Raji (cell line): ENCODE data around the gene HRH1.

Experiments
- POLR2A ChIP-seq: IDR thresholded peaks from 2 replicates; pipeline ENCODE4 v1.6.1; 2011; ENCODE audit warnings: low read depth, low read length, control low read depth; ENCODE audit not compliant: insufficient read depth

The HRH1 gene

DNA sequence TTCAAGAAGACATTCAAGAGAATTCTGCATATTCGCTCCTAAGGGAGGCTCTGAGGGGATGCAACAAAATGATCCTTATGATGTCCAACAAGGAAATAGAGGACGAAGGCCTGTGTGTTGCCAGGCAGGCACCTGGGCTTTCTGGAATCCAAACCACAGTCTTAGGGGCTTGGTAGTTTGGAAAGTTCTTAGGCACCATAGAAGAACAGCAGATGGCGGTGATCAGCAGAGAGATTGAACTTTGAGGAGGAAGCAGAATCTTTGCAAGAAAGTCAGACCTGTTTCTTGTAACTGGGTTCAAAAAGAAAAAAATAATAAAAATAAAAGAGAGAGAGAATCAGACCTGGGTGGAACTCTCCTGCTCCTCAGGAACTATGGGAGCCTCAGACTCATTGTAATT is 106.2 kb downstream of the HRH1 start:
- TF ChIP-seq POLR2A = no peak

DNA sequence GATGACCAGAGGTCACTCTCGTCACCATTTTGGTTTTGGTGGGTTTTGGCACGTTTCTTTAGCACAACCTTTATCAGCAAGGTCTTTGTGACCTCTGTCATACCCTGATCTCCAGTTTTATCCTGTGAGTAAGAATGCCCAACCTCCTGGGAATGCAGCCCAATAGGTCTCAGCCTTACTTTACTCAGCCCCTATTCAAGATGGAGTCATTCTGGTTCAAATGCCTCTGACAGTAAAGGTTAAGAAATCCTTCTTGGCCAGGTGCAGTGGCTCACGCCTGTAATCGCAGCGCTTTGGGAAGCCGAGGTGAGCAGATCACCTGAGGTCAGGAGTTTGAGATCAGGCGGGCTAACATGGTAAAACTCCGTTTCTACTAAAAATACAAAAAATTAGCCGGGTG is 114.7 kb downstream of the HRH1 start:
- TF ChIP-seq POLR2A = no peak

DNA sequence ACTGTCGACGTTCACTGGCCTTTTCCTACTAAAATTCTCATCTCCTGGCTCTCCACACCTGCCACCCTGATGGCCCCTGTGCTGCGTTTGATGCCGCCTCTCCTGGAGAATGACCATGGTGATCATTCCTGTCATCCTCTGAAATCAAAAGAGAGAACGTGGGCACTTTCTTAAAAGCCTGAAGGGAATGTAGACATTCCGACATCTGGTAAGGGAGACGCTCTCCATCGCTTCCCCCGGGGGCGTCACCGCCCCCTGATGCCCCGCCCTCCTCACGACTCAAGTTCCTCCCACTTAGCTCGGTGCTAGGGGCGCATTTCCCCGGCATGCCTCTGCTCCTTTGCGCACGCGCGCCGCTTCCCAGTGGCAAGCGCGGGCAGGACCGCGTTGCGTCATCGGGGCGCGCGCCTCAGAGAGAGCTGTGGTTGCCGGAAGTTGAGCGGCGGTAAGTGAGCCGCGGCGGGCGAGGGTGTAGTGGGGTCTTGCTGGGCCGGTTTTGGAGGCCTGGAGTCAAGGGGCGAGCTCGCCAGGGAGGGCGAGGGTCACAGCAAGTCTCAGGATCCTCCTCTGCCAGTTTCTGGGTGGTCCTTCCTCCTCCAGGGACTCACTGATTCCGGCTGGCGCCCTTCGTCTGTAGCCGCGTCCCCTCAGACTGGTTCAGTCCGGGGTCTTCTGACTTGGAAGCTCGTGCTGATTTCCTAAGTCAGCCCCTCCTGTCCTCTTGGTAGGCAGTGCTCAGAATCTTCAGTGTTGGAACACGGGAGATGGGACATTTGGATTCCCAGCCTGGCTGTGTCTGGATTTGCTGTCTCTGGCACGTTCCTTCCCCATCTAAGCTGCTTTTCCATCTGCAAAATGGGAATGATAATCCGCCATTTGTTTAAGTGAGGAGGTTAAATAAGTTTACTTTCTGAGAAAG is 118.0 kb downstream of the HRH1 start, which contains the start of gene ATG7:
Gene ATG7 (plus strand): TSS at position 412 of the 919 bp plus-strand sequence. CDS start 26,299 bp downstream, outside the sequence.
- TF ChIP-seq POLR2A = peak; percentile 88

DNA sequence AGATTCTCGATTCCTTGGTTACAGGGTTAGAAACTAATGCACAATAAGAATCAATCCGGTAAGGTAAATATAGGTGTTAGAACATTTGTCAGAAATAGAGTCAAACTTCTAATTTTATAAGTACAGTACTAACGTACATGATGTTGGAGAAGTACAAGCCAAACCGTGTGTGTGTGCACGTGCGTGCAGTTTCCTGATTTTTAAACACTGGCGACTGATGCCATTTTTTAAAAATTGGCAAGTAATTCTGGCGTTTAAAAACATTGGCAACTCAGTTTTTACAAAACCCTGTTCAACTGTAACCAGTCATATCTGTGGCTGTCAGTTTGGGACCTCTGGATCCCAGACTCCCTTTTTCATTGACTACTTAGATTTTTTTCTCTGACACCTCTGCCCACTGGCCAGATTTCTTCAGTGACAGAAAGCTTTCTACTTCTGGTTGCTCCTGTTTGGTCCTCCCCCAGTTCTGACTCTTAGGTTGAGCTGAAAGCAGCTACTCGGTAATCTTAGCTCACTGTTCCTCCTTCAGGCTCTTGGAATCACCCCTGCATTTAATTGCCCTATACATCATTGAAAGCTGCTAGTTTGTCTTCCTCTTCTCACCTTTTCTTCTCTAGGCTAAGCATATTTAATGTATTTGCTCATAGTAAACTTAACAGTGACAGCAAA is 118.7 kb downstream of the HRH1 start:
- TF ChIP-seq POLR2A = no peak

DNA sequence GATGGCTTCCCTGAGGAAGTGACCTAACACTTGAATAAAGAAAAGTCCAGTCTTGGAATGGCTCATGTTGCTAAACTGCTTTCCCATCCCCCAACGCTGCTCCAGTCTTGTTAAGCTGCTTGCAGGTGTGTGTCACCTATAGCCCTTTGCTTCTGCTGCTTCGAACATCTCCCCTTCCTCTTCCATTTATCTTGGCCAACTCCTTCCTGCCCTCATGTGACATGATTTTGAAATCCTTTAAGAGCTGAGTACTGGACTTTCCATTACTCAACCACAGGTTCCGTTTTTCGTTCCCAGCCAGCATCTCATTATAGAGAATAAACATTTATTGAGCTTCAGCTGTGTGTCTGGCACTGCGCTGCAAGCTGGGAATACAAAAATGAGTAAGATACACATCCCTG is 119.6 kb downstream of the HRH1 start:
- no peak for TF ChIP-seq POLR2A

DNA sequence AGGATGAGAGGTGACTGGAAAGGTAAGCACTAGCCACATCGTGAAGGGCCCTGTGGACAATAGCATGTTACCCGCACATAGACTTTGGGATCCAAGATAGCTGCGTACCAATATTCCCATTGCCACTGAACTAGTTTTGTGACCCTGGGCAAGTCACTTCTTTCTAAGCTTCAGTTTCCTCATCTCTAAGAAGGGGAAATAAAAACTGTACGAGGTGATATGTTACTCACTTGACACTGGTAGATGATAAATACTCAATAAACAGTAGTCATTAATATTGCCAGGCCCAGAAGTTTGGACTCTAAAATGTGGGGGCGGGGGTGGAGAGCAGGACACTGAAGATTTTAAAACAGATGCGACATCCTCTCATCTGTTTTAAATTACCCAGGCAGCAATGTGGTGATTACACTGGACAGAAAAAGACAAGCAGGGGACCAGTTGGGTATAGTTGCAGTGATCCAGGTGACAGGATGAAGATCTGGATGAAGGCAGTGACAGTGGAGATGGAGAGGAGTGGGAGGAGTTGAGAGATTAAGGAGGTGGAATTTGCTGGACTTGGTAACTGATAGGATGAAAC is 120.4 kb downstream of the HRH1 start:
- no peak for TF ChIP-seq POLR2A

DNA sequence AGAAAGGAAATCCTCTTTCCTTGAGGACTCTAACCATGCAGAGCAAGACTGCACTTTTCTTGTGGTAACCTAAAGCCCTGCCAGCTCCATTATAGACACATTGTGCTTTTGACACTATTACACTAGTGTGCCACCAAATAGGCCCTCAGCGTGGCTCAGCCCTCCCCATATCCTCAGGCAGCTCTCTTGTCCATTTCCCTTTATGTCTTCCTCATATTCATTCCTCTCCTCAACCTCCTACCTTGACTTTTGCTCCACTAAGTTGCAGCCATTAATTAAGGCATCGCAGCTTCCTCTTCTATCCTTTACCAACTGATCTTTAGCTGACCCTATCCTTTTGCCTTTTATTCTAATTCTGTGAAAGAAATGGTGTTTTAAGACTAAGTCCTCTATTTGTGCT is 121.6 kb downstream of the HRH1 start:
- no peak for TF ChIP-seq POLR2A

DNA sequence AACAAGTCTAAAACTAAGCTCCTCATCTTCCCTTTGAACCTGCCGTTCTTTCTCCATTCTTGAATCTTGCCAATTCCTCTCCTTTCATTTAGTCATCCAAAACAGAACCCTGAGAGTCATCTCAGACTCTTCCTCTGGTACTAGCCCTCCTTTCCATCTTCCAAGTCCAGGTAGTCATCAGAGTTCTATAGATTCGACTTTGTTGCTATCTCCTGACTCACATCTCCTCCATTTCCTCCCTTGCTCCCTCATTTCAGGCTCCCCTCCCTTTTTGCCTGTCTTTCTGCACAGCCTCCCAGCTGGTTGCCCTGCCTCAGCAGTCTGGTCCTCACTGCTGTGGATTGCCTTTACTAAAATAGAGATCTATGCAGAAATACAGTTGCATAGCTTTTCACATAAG is 122.6 kb downstream of the HRH1 start:
- TF ChIP-seq POLR2A = no peak

DNA sequence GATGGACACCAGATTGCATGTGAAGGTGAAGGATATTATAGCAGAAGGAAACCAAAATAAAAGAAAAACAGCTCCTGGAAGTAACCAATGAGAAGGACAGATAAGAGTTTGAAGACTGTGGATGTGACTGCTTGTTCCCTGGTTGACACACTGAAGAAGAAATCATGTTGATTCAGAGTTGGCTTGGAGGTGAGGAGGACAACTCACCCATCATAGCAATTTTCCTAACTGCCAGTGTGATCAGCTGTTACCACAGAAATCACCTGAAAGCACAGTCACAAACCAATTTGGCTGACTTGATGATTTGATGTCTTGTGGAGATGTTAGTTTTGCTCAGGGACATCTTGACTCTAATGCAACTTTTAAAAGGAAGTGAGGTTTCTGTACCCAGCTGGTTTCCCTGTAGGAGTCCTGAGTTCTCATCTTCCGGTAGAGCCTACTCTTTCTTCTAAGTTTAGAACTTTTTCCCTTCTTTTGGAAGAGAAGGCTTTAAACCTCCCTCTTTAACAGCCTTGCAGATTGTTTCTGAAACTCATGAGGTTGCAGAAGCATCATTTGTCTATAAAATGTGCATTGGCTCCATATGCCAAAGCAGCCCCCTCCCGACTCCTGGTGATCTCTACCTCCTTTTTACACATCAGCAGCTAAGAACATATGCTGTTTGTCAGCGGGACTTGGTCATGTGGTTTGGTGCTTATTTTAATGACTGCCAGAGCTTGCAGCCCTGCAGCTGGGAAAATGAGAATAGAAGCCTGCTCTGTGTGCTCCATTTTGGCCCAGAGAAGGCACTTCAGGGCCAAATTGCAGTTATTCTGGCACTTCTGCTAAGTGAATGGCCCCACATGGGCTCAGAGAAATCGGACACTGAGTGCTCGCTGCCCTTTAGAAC is 128.2 kb downstream of the HRH1 start:
- TF ChIP-seq POLR2A = no peak

DNA sequence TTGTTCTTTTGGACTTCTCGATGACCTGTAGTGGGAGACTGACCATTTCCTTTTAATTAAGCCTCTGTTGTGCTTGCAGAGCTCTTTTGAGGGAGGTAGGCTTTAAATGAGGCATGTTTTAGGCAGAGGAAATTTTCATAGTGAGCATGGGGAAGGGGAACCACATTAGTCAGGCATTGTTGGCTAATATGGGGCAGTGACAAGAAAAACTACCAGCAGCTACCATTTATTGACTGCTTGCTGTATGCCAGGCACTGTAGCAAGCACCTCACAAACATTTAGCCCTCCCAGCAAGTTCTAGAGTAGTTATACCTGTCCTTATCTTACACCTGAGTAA is 128.8 kb downstream of the HRH1 start:
- TF ChIP-seq POLR2A = no peak

DNA sequence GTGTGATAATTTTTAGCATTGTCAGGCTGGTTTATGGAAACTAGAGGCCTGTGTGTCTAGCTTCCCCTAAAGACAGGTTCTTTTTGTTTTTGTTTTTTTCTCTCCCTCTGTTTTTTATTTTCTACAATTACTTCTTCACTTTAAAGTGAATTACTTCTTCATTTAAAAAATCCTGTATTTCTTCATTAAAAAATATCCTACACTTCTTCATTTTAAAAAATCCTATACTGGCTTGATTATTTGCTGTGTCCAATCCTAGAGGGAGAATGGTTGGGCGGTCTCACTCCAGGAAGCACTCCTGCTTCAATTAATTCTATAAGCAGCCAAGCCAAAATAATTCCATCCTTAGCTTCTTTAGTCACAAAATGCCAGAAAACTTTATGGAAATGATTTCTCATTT is 129.7 kb downstream of the HRH1 start:
- TF ChIP-seq POLR2A = no peak

DNA sequence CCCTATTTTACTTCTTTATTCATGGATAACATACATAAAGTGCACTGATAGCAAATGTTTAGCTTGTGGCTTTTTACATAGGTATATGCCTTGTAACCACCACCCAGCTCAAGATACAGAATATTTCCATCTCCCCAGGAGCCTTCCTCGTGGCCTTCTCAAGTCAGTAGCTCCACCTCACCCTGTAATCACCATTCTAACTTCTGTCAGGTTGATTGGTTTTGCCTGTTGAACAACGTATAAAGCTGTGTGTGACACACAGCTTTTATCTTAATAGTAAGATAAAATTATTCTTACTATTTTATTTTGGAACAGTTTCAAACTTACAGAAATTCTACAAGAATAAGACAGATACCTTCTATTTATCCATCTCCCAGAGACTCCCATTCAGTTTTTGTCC is 131.2 kb downstream of the HRH1 start:
- TF ChIP-seq POLR2A = no peak

DNA sequence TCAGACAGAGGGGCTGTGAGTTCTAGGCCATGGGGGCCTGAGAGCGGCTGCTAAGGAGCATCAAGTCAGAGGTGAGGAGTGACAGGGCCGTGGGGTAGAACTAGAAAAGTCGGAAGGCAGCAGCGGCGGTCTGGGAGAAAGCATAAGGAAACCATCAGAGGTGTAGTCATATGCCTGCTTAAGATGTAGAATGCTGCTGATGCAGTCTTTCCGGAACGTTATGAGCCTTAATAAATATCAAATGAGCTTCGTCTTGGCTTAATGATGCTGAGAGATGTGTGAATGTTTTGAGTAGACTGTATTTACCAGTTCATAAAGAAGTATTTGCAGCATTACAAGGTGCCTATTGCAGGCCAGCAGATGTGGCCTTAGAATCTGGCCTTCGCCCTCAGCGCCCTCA is 133.1 kb downstream of the HRH1 start:
- no peak for TF ChIP-seq POLR2A

DNA sequence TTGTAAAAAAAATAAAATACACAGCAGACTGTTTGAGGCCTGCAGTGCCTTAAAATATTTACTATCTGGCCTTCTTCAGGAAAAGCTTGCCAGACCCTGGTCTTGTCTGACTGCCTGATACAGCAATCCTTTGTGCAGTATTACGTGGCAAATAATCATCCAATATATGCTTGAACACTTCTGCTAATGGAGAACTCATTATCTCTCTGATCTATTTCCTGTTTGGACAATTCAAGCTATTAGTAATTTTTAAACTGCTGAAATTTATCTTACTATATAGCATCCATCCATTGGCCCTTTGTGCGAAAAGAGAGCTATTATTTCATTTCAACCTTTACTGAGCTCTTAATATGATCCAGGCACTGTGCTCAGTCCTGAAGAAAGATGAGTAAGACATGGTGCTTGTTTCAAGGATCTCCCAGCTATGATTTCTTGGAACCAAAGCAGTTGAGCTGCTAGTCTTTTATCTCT is 133.8 kb downstream of the HRH1 start:
- no peak for TF ChIP-seq POLR2A
